Neural cell (in vitro differentiated cells): ENCODE data around the gene FILIP1L. TPM values are rescaled to one million over a fixed set of nuclear protein-coding genes. Genes with fewer than 3 reads are reported as not detected.

ENCODE experiments used
- H2AFZ ChIP-seq: fragments of 200-600, 300-800 bp; sonication (generic), shearing (Covaris generic); 2 replicates; pipeline ENCODE4 v1.6.0; 2014; ENCODE audit warnings: low read depth, mild to moderate bottlenecking, antibody characterized with exemption, low read length, moderate library complexity
- H3F3A ChIP-seq: fragments of 200-600 bp; shearing (Covaris generic); 2 replicates; pipeline ENCODE4 v1.6.1; 2016; ENCODE audit warnings: mild to moderate bottlenecking, moderate library complexity, mixed read lengths, antibody characterized with exemption, low read length; ENCODE audit not compliant: insufficient read depth, poor library complexity, severe bottlenecking
- H3K27ac ChIP-seq: fragments of 200-600, 300-800 bp; sonication (generic), shearing (Covaris generic); 2 replicates; pipeline ENCODE4 v1.5.1; 2014; ENCODE audit warnings: mild to moderate bottlenecking, low read length, moderate library complexity
- H3K27me3 ChIP-seq: fragments of 300-800, 200-600 bp; sonication (generic), shearing (Covaris generic); 2 replicates; pipeline ENCODE4 v1.6.0; 2014; ENCODE audit warnings: mild to moderate bottlenecking, low read depth, low read length, moderate library complexity; ENCODE audit not compliant: insufficient read depth
- H3K36me3 ChIP-seq: fragments of 300-800, 200-600 bp; sonication (generic), shearing (Covaris generic); 2 replicates; pipeline ENCODE4 v1.5.1; 2014; ENCODE audit warnings: mild to moderate bottlenecking, antibody characterized with exemption, low read length, moderate library complexity; ENCODE audit not compliant: insufficient read depth
- H3K4me2 ChIP-seq: fragments of 300-800, 200-600 bp; sonication (generic), shearing (Covaris generic); 2 replicates; pipeline ENCODE4 v1.6.0; 2014; ENCODE audit warnings: mild to moderate bottlenecking, low read length
- H3K4me3 ChIP-seq: fragments of 300-800, 200-600 bp; sonication (generic), shearing (Covaris generic); 2 replicates; pipeline ENCODE4 v1.5.1; 2014; ENCODE audit warnings: mild to moderate bottlenecking, low read length, moderate library complexity
- H3K79me2 ChIP-seq: fragments of 200-600 bp; shearing (Covaris generic); replicated peaks from 2 replicates; pipeline ENCODE4 v1.6.0; 2014; ENCODE audit warnings: mild to moderate bottlenecking, low read length, moderate library complexity; ENCODE audit not compliant: insufficient read depth
- H3K9ac ChIP-seq: fragments of 300-800, 200-600 bp; sonication (generic), shearing (Covaris generic); 2 replicates; pipeline ENCODE4 v1.6.1; 2016; ENCODE audit warnings: mild to moderate bottlenecking, low read length, mixed read lengths
- H3K9me2 ChIP-seq: fragments of 200-600 bp; shearing (Covaris generic); 2 replicates; pipeline ENCODE4 v1.6.1; 2016; ENCODE audit warnings: mild to moderate bottlenecking, low read length, mixed read lengths; ENCODE audit not compliant: insufficient read depth
- H3K9me3 ChIP-seq: fragments of 200-600, 300-800 bp; sonication (generic), shearing (Covaris generic); 2 replicates; pipeline ENCODE4 v1.6.1; 2016; ENCODE audit warnings: mild to moderate bottlenecking, mixed run types, low read length, moderate library complexity, mixed read lengths
- H4K20me1 ChIP-seq: fragments of 200-600 bp; shearing (Covaris generic); 2 replicates; pipeline ENCODE4 v1.6.1; 2016; ENCODE audit warnings: mild to moderate bottlenecking, mixed run types; ENCODE audit not compliant: insufficient read depth
- EP300 ChIP-seq: fragments of 450-650 bp; conservative IDR thresholded peaks from 2 replicates; pipeline ENCODE4 v1.6.1; 2014; ENCODE audit warnings: antibody characterized with exemption, mild to moderate bottlenecking, moderate library complexity; ENCODE audit not compliant: poor library complexity, severe bottlenecking
- EZH2 ChIP-seq: fragments of 200-600, 300-800 bp; shearing (Covaris generic), sonication (generic); IDR thresholded peaks from 2 replicates; pipeline ENCODE4 v1.6.1; 2014; ENCODE audit warnings: antibody characterized with exemption, low read length, borderline replicate concordance, mild to moderate bottlenecking; ENCODE audit not compliant: insufficient read depth, poor library complexity, severe bottlenecking
- MXI1 ChIP-seq: fragments of 450-650 bp; conservative IDR thresholded peaks from 2 replicates; pipeline ENCODE4 v1.6.1; 2014; ENCODE audit warnings: antibody characterized with exemption, mild to moderate bottlenecking; ENCODE audit not compliant: poor library complexity, severe bottlenecking
- POLR2AphosphoS5 ChIP-seq: IDR thresholded peaks from 2 replicates; pipeline ENCODE4 v1.6.1; 2012
- RAD21 ChIP-seq: fragments of 450-650 bp; conservative IDR thresholded peaks from 2 replicates; pipeline ENCODE4 v1.6.1; 2014; ENCODE audit warnings: antibody characterized with exemption, mild to moderate bottlenecking, moderate library complexity
- SMC3 ChIP-seq: fragments of 450-650 bp; conservative IDR thresholded peaks from 2 replicates; pipeline ENCODE4 v1.6.1; 2014; ENCODE audit warnings: antibody characterized with exemption, mild to moderate bottlenecking, moderate library complexity; ENCODE audit not compliant: poor library complexity
- TAF1 ChIP-seq: IDR thresholded peaks from 2 replicates; pipeline ENCODE4 v1.6.1; 2012; ENCODE audit warnings: low read depth
- polyA plus RNA-seq: library from polyadenylated mRNA; depleted of rRNA; stranded (reverse); fragments of >200 nt; gene quantifications from 2 replicates; pipeline ENCODE4 v1.2.3, GENCODE V29; 2014
- TF ChIP-seq, protein P1 (sequence below): IDR thresholded peaks from 2 replicates; pipeline ENCODE4 v1.6.1; 2012; ENCODE audit warnings: borderline replicate concordance
- TF ChIP-seq, protein P2 (sequence below): fragments of 450-650 bp; IDR thresholded peaks from 2 replicates; pipeline ENCODE4 v1.5.1; 2014; ENCODE audit warnings: antibody characterized with exemption, mild to moderate bottlenecking, moderate library complexity; ENCODE audit not compliant: poor library complexity, severe bottlenecking

FILIP1L gene
- polyA plus RNA-seq, 1 donor from 2014 or later = 0.27 TPM

DNA sequence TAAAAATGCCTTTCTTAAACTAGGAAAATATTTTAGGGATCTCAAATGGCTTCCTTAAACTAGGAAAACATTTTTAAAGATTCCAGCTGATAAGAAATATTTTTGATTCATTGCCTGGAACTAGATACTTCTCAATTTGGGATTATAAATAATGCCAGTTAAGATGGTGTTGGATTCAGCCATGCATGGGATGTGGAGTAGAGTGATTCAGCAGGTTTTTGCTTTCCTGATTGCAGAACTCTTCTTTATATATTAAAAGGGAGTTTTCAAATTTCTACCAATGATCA, 15.6 kb downstream of the FILIP1L start:
- no peak for TF ChIP-seq MXI1
- TF ChIP-seq RAD21 = no peak
- no peaks in the 10 kb centered on the region for H3K27me3 ChIP-seq

DNA sequence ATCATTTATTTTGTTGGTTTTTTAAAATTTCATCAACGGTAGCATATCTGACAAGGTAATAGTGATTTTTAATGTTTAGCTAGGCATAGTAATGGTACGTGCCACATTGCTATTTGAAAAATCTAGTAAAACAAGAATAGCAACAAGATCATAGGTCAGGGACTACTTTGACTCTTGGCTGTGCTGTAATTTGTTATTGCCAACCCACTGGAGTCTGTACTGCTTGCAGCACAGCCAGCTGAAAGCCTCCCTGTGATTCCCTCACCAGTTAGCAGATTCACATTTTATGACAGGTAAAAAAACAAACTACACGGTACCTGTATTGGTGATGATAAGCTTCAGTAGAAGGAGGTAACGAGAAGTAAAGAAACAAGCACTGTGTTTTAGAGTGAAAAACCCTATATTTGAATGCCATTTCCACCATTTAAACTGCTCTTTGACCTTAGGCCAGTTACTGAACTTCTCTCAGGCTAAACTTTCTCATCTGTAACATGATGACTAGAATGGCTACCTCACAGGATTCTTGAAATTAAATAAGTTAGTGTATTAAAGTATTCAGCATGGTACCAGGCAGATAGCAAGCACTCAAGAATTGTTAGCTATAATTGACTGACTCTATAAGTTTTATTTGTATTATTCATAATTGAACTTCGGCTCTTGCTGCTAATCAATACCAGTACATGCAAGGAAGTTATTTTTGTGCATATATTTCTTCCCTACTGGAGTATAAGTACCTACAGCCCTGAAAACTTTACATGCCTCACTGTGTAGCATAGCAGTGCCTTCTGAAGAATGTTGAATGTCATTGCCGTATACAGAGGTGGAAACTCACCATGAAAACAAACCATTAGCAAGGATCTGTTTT, 16.1 kb downstream of the FILIP1L start:
- H3K27me3 ChIP-seq = no peaks in the 10 kb centered on the region
- H4K20me1 ChIP-seq = no peaks in the 10 kb centered on the region
- no peak overlapping the region for H3K27ac ChIP-seq
- no peak overlapping the region for H3K4me2 ChIP-seq
- H2AFZ ChIP-seq = no peak overlapping the region
- TF ChIP-seq RAD21 (no peak), EZH2 (no peak), TAF1 (no peak), POLR2AphosphoS5 (no peak), SMC3 (no peak), MXI1 (no peak), EP300 (no peak)
- TF ChIP-seq, protein P1, sequence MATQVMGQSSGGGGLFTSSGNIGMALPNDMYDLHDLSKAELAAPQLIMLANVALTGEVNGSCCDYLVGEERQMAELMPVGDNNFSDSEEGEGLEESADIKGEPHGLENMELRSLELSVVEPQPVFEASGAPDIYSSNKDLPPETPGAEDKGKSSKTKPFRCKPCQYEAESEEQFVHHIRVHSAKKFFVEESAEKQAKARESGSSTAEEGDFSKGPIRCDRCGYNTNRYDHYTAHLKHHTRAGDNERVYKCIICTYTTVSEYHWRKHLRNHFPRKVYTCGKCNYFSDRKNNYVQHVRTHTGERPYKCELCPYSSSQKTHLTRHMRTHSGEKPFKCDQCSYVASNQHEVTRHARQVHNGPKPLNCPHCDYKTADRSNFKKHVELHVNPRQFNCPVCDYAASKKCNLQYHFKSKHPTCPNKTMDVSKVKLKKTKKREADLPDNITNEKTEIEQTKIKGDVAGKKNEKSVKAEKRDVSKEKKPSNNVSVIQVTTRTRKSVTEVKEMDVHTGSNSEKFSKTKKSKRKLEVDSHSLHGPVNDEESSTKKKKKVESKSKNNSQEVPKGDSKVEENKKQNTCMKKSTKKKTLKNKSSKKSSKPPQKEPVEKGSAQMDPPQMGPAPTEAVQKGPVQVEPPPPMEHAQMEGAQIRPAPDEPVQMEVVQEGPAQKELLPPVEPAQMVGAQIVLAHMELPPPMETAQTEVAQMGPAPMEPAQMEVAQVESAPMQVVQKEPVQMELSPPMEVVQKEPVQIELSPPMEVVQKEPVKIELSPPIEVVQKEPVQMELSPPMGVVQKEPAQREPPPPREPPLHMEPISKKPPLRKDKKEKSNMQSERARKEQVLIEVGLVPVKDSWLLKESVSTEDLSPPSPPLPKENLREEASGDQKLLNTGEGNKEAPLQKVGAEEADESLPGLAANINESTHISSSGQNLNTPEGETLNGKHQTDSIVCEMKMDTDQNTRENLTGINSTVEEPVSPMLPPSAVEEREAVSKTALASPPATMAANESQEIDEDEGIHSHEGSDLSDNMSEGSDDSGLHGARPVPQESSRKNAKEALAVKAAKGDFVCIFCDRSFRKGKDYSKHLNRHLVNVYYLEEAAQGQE = no peak
- TF ChIP-seq, protein P2, sequence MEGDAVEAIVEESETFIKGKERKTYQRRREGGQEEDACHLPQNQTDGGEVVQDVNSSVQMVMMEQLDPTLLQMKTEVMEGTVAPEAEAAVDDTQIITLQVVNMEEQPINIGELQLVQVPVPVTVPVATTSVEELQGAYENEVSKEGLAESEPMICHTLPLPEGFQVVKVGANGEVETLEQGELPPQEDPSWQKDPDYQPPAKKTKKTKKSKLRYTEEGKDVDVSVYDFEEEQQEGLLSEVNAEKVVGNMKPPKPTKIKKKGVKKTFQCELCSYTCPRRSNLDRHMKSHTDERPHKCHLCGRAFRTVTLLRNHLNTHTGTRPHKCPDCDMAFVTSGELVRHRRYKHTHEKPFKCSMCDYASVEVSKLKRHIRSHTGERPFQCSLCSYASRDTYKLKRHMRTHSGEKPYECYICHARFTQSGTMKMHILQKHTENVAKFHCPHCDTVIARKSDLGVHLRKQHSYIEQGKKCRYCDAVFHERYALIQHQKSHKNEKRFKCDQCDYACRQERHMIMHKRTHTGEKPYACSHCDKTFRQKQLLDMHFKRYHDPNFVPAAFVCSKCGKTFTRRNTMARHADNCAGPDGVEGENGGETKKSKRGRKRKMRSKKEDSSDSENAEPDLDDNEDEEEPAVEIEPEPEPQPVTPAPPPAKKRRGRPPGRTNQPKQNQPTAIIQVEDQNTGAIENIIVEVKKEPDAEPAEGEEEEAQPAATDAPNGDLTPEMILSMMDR = no peak
- no peak overlapping the region for H3K9ac ChIP-seq
- H3K9me2 ChIP-seq = no peaks in the 10 kb centered on the region
- H3K9me3 ChIP-seq = no peaks in the 10 kb centered on the region
- H3K79me2 ChIP-seq = no peaks in the 10 kb centered on the region
- no peaks in the 10 kb centered on the region for H3F3A ChIP-seq
- no peaks in the 10 kb centered on the region for H3K36me3 ChIP-seq
- H3K4me3 ChIP-seq = no peak overlapping the region

More for the DNA sequence above, 15.6 kb downstream of the FILIP1L start:
- Histone ChIP-seq H3K36me3 (no peaks in the 10 kb centered on the region), H3F3A (no peaks in the 10 kb centered on the region), H3K9ac (no peak overlapping the region), H3K9me3 (no peaks in the 10 kb centered on the region), H3K27ac (no peak overlapping the region), H3K4me3 (no peak overlapping the region), H2AFZ (no peak overlapping the region), H3K4me2 (no peak overlapping the region), H4K20me1 (no peaks in the 10 kb centered on the region), H3K9me2 (no peaks in the 10 kb centered on the region), H3K79me2 (no peaks in the 10 kb centered on the region)
